ENCODE measurements around the gene PWP1.

PWP1 gene

DNA sequence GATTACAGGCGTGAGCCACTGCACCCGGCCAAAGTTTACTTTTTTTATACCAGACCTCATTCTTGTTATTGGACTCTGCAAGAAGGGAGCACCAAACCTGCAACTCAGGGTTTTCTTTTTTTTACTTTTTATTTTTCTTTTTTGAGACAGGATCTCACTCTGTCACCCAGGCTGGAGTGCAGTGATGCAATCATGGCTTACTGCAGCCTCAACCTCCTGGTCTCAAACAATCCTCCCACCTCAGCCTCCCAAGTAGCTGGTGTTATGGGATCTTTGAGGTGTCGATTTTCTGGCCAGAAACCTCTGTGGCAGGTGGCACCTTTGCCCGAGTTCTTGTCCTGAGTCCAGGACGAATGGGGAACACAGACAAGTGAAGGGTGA lies 4.2 kb upstream of the PWP1 start:
- TF ChIP-seq, protein P1, sequence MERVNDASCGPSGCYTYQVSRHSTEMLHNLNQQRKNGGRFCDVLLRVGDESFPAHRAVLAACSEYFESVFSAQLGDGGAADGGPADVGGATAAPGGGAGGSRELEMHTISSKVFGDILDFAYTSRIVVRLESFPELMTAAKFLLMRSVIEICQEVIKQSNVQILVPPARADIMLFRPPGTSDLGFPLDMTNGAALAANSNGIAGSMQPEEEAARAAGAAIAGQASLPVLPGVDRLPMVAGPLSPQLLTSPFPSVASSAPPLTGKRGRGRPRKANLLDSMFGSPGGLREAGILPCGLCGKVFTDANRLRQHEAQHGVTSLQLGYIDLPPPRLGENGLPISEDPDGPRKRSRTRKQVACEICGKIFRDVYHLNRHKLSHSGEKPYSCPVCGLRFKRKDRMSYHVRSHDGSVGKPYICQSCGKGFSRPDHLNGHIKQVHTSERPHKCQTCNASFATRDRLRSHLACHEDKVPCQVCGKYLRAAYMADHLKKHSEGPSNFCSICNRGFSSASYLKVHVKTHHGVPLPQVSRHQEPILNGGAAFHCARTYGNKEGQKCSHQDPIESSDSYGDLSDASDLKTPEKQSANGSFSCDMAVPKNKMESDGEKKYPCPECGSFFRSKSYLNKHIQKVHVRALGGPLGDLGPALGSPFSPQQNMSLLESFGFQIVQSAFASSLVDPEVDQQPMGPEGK (CRISPR knock-in tag; IDR thresholded peaks at IDR 0.05; ENCODE audit: borderline replicate concordance) = no peak
- no peak for TF ChIP-seq PPARA (CRISPR knock-in tag; IDR thresholded peaks at IDR 0.05; ENCODE audit: borderline replicate concordance)
- TF ChIP-seq OSR1 (CRISPR knock-in tag; IDR thresholded peaks at IDR 0.05) = no peak
- no peak for TF ChIP-seq ZC3H10 (CRISPR knock-in tag; IDR thresholded peaks at IDR 0.05)
- TF ChIP-seq TOX (CRISPR knock-in tag; IDR thresholded peaks at IDR 0.05; ENCODE audit: borderline replicate concordance) = no peak
- no peak for TF ChIP-seq RARB (CRISPR knock-in tag; IDR thresholded peaks at IDR 0.05)
- no peak for TF ChIP-seq ZNF70 (CRISPR knock-in tag; IDR thresholded peaks at IDR 0.05)
- TF ChIP-seq ZNF565 (CRISPR knock-in tag; conservative IDR thresholded peaks at IDR 0.05; ENCODE audit: low read depth) = no peak
- TF ChIP-seq, protein P2, sequence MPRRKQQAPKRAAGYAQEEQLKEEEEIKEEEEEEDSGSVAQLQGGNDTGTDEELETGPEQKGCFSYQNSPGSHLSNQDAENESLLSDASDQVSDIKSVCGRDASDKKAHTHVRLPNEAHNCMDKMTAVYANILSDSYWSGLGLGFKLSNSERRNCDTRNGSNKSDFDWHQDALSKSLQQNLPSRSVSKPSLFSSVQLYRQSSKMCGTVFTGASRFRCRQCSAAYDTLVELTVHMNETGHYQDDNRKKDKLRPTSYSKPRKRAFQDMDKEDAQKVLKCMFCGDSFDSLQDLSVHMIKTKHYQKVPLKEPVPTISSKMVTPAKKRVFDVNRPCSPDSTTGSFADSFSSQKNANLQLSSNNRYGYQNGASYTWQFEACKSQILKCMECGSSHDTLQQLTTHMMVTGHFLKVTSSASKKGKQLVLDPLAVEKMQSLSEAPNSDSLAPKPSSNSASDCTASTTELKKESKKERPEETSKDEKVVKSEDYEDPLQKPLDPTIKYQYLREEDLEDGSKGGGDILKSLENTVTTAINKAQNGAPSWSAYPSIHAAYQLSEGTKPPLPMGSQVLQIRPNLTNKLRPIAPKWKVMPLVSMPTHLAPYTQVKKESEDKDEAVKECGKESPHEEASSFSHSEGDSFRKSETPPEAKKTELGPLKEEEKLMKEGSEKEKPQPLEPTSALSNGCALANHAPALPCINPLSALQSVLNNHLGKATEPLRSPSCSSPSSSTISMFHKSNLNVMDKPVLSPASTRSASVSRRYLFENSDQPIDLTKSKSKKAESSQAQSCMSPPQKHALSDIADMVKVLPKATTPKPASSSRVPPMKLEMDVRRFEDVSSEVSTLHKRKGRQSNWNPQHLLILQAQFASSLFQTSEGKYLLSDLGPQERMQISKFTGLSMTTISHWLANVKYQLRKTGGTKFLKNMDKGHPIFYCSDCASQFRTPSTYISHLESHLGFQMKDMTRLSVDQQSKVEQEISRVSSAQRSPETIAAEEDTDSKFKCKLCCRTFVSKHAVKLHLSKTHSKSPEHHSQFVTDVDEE (CRISPR knock-in tag; IDR thresholded peaks at IDR 0.05) = no peak
- no peak for TF ChIP-seq CSDC2 (CRISPR knock-in tag; IDR thresholded peaks at IDR 0.05)
- no peak for TF ChIP-seq TCF4 (CRISPR knock-in tag; IDR thresholded peaks at IDR 0.05; ENCODE audit: borderline replicate concordance)
- no peak for TF ChIP-seq BACH2 (CRISPR knock-in tag; IDR thresholded peaks at IDR 0.05; ENCODE audit: borderline replicate concordance)
- no peak for ATAC-seq

DNA sequence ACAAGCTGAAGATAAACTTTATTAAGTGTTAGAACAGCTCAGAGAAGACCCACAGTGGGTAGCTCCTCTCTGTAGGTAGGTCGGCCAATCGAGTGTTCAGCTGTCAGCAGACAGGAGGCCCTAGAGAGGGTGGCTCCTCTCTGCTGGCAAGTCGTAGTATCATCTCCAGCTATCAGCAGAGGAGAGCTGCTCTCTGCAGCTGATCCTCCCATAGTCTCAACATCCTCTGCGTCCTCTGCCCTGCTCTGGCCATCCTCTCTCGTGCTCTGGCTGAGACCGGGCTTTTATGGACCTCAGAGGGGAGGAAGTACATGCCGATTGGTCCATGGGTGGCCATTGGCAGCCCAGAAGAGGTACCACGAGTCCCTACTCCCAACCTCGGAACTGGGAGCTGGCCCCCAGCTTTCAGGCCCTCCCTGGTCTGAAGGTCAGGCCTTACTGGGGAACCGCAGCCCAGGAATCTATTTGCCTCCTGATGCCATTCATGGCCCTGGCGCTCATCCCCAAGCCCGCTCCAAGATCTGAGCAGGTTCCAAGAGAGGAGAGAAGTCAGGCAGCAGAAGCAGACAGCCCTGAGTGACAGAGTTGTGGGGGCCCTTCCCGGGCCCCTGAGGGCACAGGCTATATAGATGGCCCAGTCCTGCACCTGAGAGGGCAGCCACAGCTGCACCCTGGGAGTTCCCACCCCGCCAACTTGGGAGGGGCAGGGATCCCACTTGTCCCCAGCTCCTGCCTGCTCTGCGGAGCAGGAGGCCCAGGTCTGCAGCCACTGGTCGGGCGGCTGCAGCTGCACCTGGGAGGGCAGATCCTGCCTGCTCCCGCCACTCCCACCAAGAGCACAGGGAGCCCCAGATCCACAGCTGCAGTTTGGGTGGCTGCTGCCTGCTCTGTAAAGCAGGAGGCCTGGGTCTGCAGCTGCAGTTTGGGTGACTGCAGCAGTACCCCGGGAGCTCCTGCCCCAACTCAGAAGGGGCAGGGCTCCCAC lies 3.5 kb upstream of the PWP1 start:
- ATAC-seq = no peak
- no peak for TF ChIP-seq ESRRG (CRISPR knock-in tag; IDR thresholded peaks at IDR 0.05)

DNA sequence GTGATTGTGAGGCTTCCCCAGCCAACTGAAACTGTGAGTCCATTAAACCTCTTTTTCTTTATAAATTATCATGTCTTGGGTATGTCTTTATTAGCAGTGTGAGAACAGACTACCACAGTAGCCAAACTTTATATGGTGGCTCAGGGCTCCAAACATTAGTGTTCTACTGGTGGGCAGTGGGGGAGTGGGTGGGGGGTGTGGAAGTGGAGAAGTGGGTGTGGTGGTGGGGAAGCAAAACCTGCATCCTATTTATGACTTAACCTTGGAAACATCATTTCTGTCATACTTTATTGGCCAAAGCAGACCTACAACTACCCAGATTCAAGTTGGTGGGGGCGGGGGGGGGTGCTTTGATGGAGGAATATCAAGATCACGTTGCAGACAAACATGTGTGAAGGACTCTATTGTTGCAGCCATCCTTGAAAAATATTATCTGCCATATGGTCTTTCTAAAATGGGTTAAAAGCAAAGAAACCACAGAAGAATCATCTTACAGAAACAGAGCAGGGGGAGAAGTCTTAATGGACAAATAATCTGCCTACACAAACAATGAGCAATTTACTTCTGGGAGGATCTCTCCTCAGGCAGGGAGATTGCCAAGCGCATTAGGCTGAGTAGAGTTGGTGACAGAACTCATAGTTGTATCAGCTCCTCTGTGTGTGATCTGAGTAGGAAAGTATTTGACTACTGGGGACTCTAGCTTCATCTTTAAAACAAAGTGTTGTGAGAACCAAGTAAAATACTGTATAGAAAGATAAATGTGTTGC lies 1.4 kb upstream of the PWP1 start:
- ATAC-seq = no peak; the same call in 2 of the 3 replicates
- no peak for TF ChIP-seq OSR1 (CRISPR knock-in tag; IDR thresholded peaks at IDR 0.05)
- TF ChIP-seq SNAI2 (CRISPR knock-in tag; IDR thresholded peaks at IDR 0.05) = no peak
- TF ChIP-seq, protein P1 (CRISPR knock-in tag; IDR thresholded peaks at IDR 0.05; ENCODE audit: borderline replicate concordance) = no peak
- TF ChIP-seq BACH2 (CRISPR knock-in tag; IDR thresholded peaks at IDR 0.05; ENCODE audit: borderline replicate concordance) = no peak
- TF ChIP-seq ZFP30 (CRISPR knock-in tag; IDR thresholded peaks at IDR 0.05) = no peak
- TF ChIP-seq, protein P3, sequence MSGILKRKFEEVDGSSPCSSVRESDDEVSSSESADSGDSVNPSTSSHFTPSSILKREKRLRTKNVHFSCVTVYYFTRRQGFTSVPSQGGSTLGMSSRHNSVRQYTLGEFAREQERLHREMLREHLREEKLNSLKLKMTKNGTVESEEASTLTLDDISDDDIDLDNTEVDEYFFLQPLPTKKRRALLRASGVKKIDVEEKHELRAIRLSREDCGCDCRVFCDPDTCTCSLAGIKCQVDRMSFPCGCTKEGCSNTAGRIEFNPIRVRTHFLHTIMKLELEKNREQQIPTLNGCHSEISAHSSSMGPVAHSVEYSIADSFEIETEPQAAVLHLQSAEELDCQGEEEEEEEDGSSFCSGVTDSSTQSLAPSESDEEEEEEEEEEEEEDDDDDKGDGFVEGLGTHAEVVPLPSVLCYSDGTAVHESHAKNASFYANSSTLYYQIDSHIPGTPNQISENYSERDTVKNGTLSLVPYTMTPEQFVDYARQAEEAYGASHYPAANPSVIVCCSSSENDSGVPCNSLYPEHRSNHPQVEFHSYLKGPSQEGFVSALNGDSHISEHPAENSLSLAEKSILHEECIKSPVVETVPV (CRISPR knock-in tag; IDR thresholded peaks at IDR 0.05) = no peak
- TF ChIP-seq ZNF70 (CRISPR knock-in tag; IDR thresholded peaks at IDR 0.05) = no peak
- TF ChIP-seq ZFP3 (CRISPR knock-in tag; IDR thresholded peaks at IDR 0.05) = no peak
- TF ChIP-seq PPARA (CRISPR knock-in tag; IDR thresholded peaks at IDR 0.05; ENCODE audit: borderline replicate concordance) = no peak
- no peak for TF ChIP-seq RARB (CRISPR knock-in tag; IDR thresholded peaks at IDR 0.05)
- no peak for TF ChIP-seq ISL1 (CRISPR knock-in tag; IDR thresholded peaks at IDR 0.05)
- TF ChIP-seq, protein P4, sequence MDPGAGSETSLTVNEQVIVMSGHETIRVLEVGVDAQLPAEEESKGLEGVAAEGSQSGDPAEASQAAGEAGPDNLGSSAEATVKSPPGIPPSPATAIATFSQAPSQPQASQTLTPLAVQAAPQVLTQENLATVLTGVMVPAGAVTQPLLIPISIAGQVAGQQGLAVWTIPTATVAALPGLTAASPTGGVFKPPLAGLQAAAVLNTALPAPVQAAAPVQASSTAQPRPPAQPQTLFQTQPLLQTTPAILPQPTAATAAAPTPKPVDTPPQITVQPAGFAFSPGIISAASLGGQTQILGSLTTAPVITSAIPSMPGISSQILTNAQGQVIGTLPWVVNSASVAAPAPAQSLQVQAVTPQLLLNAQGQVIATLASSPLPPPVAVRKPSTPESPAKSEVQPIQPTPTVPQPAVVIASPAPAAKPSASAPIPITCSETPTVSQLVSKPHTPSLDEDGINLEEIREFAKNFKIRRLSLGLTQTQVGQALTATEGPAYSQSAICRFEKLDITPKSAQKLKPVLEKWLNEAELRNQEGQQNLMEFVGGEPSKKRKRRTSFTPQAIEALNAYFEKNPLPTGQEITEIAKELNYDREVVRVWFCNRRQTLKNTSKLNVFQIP (CRISPR knock-in tag; IDR thresholded peaks at IDR 0.05; ENCODE audit: borderline replicate concordance, low read depth) = no peak
